GM13976 (cell line): ENCODE data around the gene SUCLA2.

Source experiments
- DNase-seq: peaks from one replicate; pipeline ENCODE4 v3.0.0; 2012; ENCODE audit warnings: low spot score
- CTCF ChIP-seq: IDR thresholded peaks from 2 replicates; pipeline ENCODE4 v1.5.1; 2012; ENCODE audit warnings: borderline replicate concordance, mild to moderate bottlenecking; ENCODE audit not compliant: insufficient read depth; ENCODE audit errors: extremely low read depth, missing control alignments, control extremely low read depth
- in situ Hi-C: fragments of 300-500 bp; cut with MboI; formaldehyde crosslinking; loops from one replicate; pipeline ENCODE4 v1.12.0; 2022; ENCODE audit warnings: low sequenced_read_pairs, mixed read lengths, inconsistent platforms; ENCODE audit not compliant: unreplicated experiment

SUCLA2 gene

GRCh38 chr13:47929156-47929555, 71.9 kb downstream of the SUCLA2 start:
- TF ChIP-seq CTCF, result no peak
- no peak for DNase-seq
- in situ Hi-C loops, result no loop called here

GRCh38 chr13:47917022-47917574, 84.0 kb downstream of the SUCLA2 start:
- no peak for TF ChIP-seq CTCF
- in situ Hi-C loops, result no loop called here
- no peak for DNase-seq

- no peak for DNase-seq
- in situ Hi-C loops, result no loop called here
- no peak for TF ChIP-seq CTCF
Measured at GRCh38 chr13:47908197-47908902, 92.7 kb downstream of the SUCLA2 start.

GRCh38 chr13:47904891-47905290, 96.2 kb downstream of the SUCLA2 start:
- in situ Hi-C loops, result no loop called here
- DNase-seq, result no peak
- TF ChIP-seq CTCF, result no peak

- no peak for DNase-seq
Measured at GRCh38 chr13:47904241-47904640, 96.8 kb downstream of the SUCLA2 start.

GRCh38 chr13:47903836-47904235, 97.2 kb downstream of the SUCLA2 start:
- in situ Hi-C loops, result no loop called here
- TF ChIP-seq CTCF, result no peak
- no peak for DNase-seq

More at GRCh38 chr13:47904241-47904640, 96.8 kb downstream of the SUCLA2 start:
- no peak for TF ChIP-seq CTCF
- in situ Hi-C loops, result no loop called here
